Measurements from ENCODE around the gene STEAP4.

DNA sequence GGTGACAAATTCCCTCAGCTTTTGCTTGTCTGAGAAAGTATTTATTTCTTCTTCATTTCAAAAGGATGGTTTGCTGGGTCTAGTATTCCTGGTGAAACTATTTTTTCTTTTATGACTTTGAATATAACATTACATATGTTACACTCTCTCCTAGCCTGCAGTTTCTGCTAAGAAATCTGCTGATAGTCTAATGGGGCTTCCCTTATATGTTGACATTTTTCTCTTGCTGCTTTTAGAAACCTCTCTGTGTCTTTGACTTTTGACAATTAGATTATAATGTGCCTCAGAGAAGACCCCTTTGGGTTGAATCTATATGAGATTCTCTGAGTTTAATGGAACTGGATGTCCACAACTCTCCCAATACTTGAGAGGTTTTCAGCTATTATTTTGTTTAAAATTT is 53.1 kb downstream of the STEAP4 start:
- TF ChIP-seq, protein P1, sequence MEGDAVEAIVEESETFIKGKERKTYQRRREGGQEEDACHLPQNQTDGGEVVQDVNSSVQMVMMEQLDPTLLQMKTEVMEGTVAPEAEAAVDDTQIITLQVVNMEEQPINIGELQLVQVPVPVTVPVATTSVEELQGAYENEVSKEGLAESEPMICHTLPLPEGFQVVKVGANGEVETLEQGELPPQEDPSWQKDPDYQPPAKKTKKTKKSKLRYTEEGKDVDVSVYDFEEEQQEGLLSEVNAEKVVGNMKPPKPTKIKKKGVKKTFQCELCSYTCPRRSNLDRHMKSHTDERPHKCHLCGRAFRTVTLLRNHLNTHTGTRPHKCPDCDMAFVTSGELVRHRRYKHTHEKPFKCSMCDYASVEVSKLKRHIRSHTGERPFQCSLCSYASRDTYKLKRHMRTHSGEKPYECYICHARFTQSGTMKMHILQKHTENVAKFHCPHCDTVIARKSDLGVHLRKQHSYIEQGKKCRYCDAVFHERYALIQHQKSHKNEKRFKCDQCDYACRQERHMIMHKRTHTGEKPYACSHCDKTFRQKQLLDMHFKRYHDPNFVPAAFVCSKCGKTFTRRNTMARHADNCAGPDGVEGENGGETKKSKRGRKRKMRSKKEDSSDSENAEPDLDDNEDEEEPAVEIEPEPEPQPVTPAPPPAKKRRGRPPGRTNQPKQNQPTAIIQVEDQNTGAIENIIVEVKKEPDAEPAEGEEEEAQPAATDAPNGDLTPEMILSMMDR (IDR thresholded peaks at IDR 0.05) = no peak
- no peak for TF ChIP-seq POLR2AphosphoS5 (IDR thresholded peaks at IDR 0.05)
- no peak for TF ChIP-seq POLR2A (IDR thresholded peaks at IDR 0.05)

All from prostate gland (tissue), 2 donors.